Astrocyte (in vitro differentiated cells and primary cell): ENCODE results near the gene CDO1. TPM values are rescaled to one million over a fixed set of nuclear protein-coding genes. Genes with fewer than 3 reads are reported as not detected.

Experiments
- DNase-seq: peaks from one replicate; pipeline ENCODE4 v3.0.0-alpha.2; 2010; ENCODE audit warnings: low read depth
- FAIRE-seq: peaks from 2 replicates; lab custom pipeline; 2011; peaks lifted over from hg19 to GRCh38; lab: Jason Lieb, UNC
- H2AFZ ChIP-seq: 2 replicates; pipeline ENCODE4 v1.6.0; 2012; ENCODE audit warnings: low read depth, low read length, inconsistent platforms
- H3K27ac ChIP-seq: 2 replicates; pipeline ENCODE4 v1.5.1; 2011; ENCODE audit warnings: low read depth, low read length, inconsistent platforms
- H3K27me3 ChIP-seq: 2 replicates; pipeline ENCODE4 v1.6.0; 2011; ENCODE audit warnings: low read length, inconsistent platforms; ENCODE audit not compliant: insufficient read depth
- H3K36me3 ChIP-seq: 2 replicates; pipeline ENCODE4 v1.5.1; 2011; ENCODE audit warnings: low read length, inconsistent platforms; ENCODE audit not compliant: insufficient read depth
- H3K4me1 ChIP-seq: 2 replicates; pipeline ENCODE4 v1.5.1; 2011; ENCODE audit warnings: low read length, inconsistent platforms; ENCODE audit not compliant: insufficient read depth
- H3K4me2 ChIP-seq: 2 replicates; pipeline ENCODE4 v1.6.0; 2012; ENCODE audit warnings: low read length, inconsistent platforms
- H3K4me3 ChIP-seq: 2 replicates; pipeline ENCODE4 v1.5.1; 2011; ENCODE audit warnings: low read depth, mild to moderate bottlenecking, low read length, inconsistent platforms; ENCODE audit not compliant: insufficient read depth
- H3K79me2 ChIP-seq: 2 replicates; pipeline ENCODE4 v1.6.0; 2012; ENCODE audit warnings: mild to moderate bottlenecking, low read length, inconsistent platforms; ENCODE audit not compliant: insufficient read depth
- H3K9ac ChIP-seq: 2 replicates; pipeline ENCODE4 v1.6.0; 2012; ENCODE audit warnings: mild to moderate bottlenecking, low read length, inconsistent platforms
- H3K9me3 ChIP-seq: 2 replicates; pipeline ENCODE4 v1.5.1; 2012; ENCODE audit warnings: low read depth, mild to moderate bottlenecking, low read length, inconsistent platforms; ENCODE audit not compliant: insufficient read depth
- H4K20me1 ChIP-seq: 2 replicates; pipeline ENCODE4 v1.6.0; 2012; ENCODE audit warnings: low read length, inconsistent platforms; ENCODE audit not compliant: insufficient read depth
- H3K27ac Mint-ChIP-seq: one replicate; pipeline ENCODE4 v1.8.0; 2021; ENCODE audit warnings: mild to moderate bottlenecking, mixed read lengths; ENCODE audit not compliant: unreplicated experiment
- H3K27me3 Mint-ChIP-seq: one replicate; pipeline ENCODE4 v1.8.0; 2021; ENCODE audit warnings: low read depth, mixed read lengths; ENCODE audit not compliant: unreplicated experiment
- H3K36me3 Mint-ChIP-seq: one replicate; pipeline ENCODE4 v1.8.0; 2021; ENCODE audit warnings: low read depth, mixed read lengths; ENCODE audit not compliant: unreplicated experiment
- H3K4me1 Mint-ChIP-seq: one replicate; pipeline ENCODE4 v1.8.0; 2021; ENCODE audit warnings: low read depth, mixed read lengths; ENCODE audit not compliant: unreplicated experiment
- H3K4me3 Mint-ChIP-seq: one replicate; pipeline ENCODE4 v1.8.0; 2021; ENCODE audit warnings: mild to moderate bottlenecking, moderate library complexity, mixed read lengths; ENCODE audit not compliant: unreplicated experiment
- H3K9me3 Mint-ChIP-seq: one replicate; pipeline ENCODE4 v1.8.0; 2021; ENCODE audit warnings: mild to moderate bottlenecking, mixed read lengths; ENCODE audit not compliant: unreplicated experiment
- EZH2 ChIP-seq: IDR thresholded peaks from 2 replicates; pipeline ENCODE4 v1.6.1; 2012; ENCODE audit warnings: mild to moderate bottlenecking, low read length, inconsistent platforms; ENCODE audit not compliant: insufficient read depth
- total RNA-seq: library from RNA; stranded (reverse); gene quantifications from 2 replicates; pipeline ENCODE4 v1.2.1, GENCODE V29; 2021
- TF ChIP-seq, protein P1 (sequence below): IDR thresholded peaks from 2 replicates; pipeline ENCODE4 v1.5.1; 2011; ENCODE audit warnings: low read depth, mild to moderate bottlenecking, inconsistent platforms, low read length, moderate library complexity; ENCODE audit not compliant: insufficient read depth

Gene CDO1
- total RNA-seq, 1 donor from 2014 or later, result 6.1 TPM

DNA sequence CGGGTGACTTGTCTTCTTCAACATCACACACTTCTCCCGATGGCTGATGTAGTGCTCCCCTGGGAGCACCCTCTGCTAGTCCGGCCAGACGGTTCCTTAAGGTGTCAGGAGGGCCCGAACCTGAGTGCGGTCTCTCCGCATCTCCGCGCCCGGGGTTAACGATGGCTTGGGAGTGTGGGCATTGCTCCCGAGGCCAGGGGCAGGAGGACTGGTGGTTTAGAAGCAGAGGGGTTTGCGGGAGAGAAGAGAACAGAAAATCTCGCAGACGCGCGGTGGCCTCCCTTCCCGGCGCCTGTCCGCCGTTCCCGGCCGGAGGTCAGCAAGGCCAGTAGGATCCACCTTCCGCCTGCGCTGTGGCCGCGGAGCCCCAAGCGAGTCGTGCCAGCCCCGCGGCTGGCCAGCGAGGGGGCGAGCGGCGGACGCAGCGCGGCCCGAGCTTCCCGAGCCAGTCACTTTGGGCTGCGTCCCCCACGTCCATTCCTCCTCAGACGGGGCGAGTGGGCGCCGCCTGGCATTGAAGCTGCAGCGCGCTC lies 700 bp downstream of the CDO1 start:
- no peaks in the 10 kb centered on the region for H3K79me2 ChIP-seq
- Mint-ChIP-seq H3K27ac (no peak overlapping the region), H3K4me3 (peak overlapping the region; percentile 91), H3K4me1 (no peaks in the 10 kb centered on the region), H3K36me3 (no peaks in the 10 kb centered on the region), H3K9me3 (no peaks in the 10 kb centered on the region), H3K27me3 (peaks cover 15% of the 10 kb centered on the region)
- peaks cover 17% of the 10 kb centered on the region for H3K27me3 ChIP-seq
- peak overlapping the region; percentile 95 for H2AFZ ChIP-seq
- FAIRE-seq (no peak), DNase-seq (peak; percentile 1)
- peaks cover 10% of the 10 kb centered on the region for H3K4me1 ChIP-seq
- H3K4me3 ChIP-seq, result peak overlapping the region; percentile 83
- no peak overlapping the region for H3K27ac ChIP-seq
- TF ChIP-seq, protein P1, sequence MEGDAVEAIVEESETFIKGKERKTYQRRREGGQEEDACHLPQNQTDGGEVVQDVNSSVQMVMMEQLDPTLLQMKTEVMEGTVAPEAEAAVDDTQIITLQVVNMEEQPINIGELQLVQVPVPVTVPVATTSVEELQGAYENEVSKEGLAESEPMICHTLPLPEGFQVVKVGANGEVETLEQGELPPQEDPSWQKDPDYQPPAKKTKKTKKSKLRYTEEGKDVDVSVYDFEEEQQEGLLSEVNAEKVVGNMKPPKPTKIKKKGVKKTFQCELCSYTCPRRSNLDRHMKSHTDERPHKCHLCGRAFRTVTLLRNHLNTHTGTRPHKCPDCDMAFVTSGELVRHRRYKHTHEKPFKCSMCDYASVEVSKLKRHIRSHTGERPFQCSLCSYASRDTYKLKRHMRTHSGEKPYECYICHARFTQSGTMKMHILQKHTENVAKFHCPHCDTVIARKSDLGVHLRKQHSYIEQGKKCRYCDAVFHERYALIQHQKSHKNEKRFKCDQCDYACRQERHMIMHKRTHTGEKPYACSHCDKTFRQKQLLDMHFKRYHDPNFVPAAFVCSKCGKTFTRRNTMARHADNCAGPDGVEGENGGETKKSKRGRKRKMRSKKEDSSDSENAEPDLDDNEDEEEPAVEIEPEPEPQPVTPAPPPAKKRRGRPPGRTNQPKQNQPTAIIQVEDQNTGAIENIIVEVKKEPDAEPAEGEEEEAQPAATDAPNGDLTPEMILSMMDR, result no peak
- TF ChIP-seq EZH2, result peak; percentile 75
- H3K9me3 ChIP-seq, result no peaks in the 10 kb centered on the region
- H3K9ac ChIP-seq, result peak overlapping the region; percentile 79
- no peaks in the 10 kb centered on the region for H3K36me3 ChIP-seq
- peak overlapping the region; percentile 98 for H3K4me2 ChIP-seq
- no peaks in the 10 kb centered on the region for H4K20me1 ChIP-seq

DNA sequence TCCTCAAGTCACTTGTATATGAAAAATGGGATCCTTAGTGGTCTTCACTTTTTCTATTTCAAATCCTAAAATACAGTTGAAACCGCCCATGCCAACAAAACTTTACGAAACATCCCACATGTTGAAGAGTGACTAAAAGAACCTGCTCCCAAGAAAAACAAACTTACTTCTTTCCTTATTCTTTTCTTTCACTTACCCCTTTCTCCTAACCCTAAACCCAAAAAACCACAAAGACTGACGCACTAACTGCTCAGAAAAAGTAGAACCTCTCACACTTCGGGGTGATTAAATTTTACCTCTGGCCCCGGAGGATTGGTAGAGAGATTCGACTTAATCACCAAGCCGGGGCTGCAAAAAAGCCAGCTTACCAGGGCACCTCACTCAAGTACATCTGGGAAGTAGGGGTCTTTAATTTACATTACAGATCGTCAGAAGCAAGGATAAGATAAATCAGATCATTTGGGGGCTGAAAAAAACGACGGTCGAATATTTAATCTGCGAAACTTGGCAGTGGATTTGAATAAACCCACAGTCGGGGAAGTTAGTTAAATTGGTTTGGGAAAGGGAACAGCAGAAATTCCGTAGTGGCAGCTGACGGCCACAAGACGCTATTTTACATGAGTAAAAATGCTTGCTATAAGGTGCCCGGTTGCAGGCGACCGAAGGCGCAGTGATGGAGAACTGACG lies 1.3 kb downstream of the CDO1 start:
- Histone ChIP-seq H3K9ac (peak overlapping the region; percentile 79), H3K4me2 (peak overlapping the region; percentile 98)

More for the DNA sequence above, 1.3 kb downstream of the CDO1 start:
- FAIRE-seq (no peak), DNase-seq (peak; percentile 51)
- H3K27ac Mint-ChIP-seq, result peak overlapping the region; percentile 20
- H3K4me3 ChIP-seq, result peak overlapping the region; percentile 83
- peak overlapping the region; percentile 95 for H2AFZ ChIP-seq
- peaks cover 10% of the 10 kb centered on the region for H3K4me1 ChIP-seq
- no peaks in the 10 kb centered on the region for H3K4me1 Mint-ChIP-seq
- H3K36me3 ChIP-seq, result no peaks in the 10 kb centered on the region
- H3K4me3 Mint-ChIP-seq, result peak overlapping the region; percentile 80
- no peaks in the 10 kb centered on the region for H3K9me3 Mint-ChIP-seq
- no peak overlapping the region for H3K27ac ChIP-seq
- peaks cover 17% of the 10 kb centered on the region for H3K27me3 ChIP-seq
- H3K79me2 ChIP-seq, result no peaks in the 10 kb centered on the region
- no peaks in the 10 kb centered on the region for H3K36me3 Mint-ChIP-seq
- TF ChIP-seq, protein P1, result no peak
- no peak for TF ChIP-seq EZH2
- H4K20me1 ChIP-seq, result no peaks in the 10 kb centered on the region
- peaks cover 15% of the 10 kb centered on the region for H3K27me3 Mint-ChIP-seq
- no peaks in the 10 kb centered on the region for H3K9me3 ChIP-seq
